Measurements from ENCODE around the gene OTUD6A.

OTUD6A gene

GRCh38 chrX:70087857-70088630 is 25.8 kb downstream of the OTUD6A start:
- H4K20me1 ChIP-seq (ENCODE audit: insufficient read depth, low read length) = no peaks in the 10 kb centered on the region
- H3K9me3 ChIP-seq (ENCODE audit: insufficient read depth, low read length) = no peaks in the 10 kb centered on the region
- no peaks in the 10 kb centered on the region for H3K79me2 ChIP-seq (ENCODE audit: low read length)
- TF ChIP-seq EZH2phosphoT487 (IDR thresholded peaks at IDR 0.05; ENCODE audit: low read depth) (no peak), CTCF (IDR thresholded peaks at IDR 0.05; ENCODE audit: low read depth, low read length) (no peak)
- H3K4me3 ChIP-seq (ENCODE audit: low read length) = no peak overlapping the region
- no peak overlapping the region for H3K4me2 ChIP-seq (ENCODE audit: low read length)
- no peaks in the 10 kb centered on the region for H3K36me3 ChIP-seq (replicated peaks; ENCODE audit: low read depth, low read length)
- H2AFZ ChIP-seq (ENCODE audit: low read depth, low read length) = no peak overlapping the region
- no peaks in the 10 kb centered on the region for H3K27me3 ChIP-seq (ENCODE audit: low read depth, low read length)
- no peaks in the 10 kb centered on the region for H3K4me1 ChIP-seq (ENCODE audit: low read length)
- H3K27ac ChIP-seq (ENCODE audit: low read length) = no peak overlapping the region
- no peak overlapping the region for H3K9ac ChIP-seq (ENCODE audit: low read length)

GRCh38 chrX:70088751-70089150 is 26.5 kb downstream of the OTUD6A start:
- Histone ChIP-seq H3K9me3 (ENCODE audit: insufficient read depth, low read length) (no peaks in the 10 kb centered on the region), H3K36me3 (replicated peaks; ENCODE audit: low read depth, low read length) (no peaks in the 10 kb centered on the region)

GRCh38 chrX:70089604-70090297 is 27.5 kb downstream of the OTUD6A start:
- Histone ChIP-seq H3K79me2 (ENCODE audit: low read length) (no peaks in the 10 kb centered on the region), H3K36me3 (replicated peaks; ENCODE audit: low read depth, low read length) (no peaks in the 10 kb centered on the region), H3K27me3 (ENCODE audit: low read depth, low read length) (no peaks in the 10 kb centered on the region), H3K4me3 (ENCODE audit: low read length) (no peak overlapping the region), H3K4me1 (ENCODE audit: low read length) (no peaks in the 10 kb centered on the region), H3K9me3 (ENCODE audit: insufficient read depth, low read length) (no peaks in the 10 kb centered on the region), H4K20me1 (ENCODE audit: insufficient read depth, low read length) (no peaks in the 10 kb centered on the region), H3K4me2 (ENCODE audit: low read length) (no peak overlapping the region), H2AFZ (ENCODE audit: low read depth, low read length) (no peak overlapping the region), H3K9ac (ENCODE audit: low read length) (no peak overlapping the region), H3K27ac (ENCODE audit: low read length) (no peak overlapping the region)
- TF ChIP-seq CTCF (IDR thresholded peaks at IDR 0.05; ENCODE audit: low read depth, low read length) (no peak), EZH2phosphoT487 (IDR thresholded peaks at IDR 0.05; ENCODE audit: low read depth) (no peak)

More at GRCh38 chrX:70088751-70089150, 26.5 kb downstream of the OTUD6A start:
- Histone ChIP-seq H3K4me2 (ENCODE audit: low read length) (no peak overlapping the region), H3K9ac (ENCODE audit: low read length) (no peak overlapping the region), H3K4me3 (ENCODE audit: low read length) (no peak overlapping the region), H2AFZ (ENCODE audit: low read depth, low read length) (no peak overlapping the region), H3K79me2 (ENCODE audit: low read length) (no peaks in the 10 kb centered on the region), H3K27me3 (ENCODE audit: low read depth, low read length) (no peaks in the 10 kb centered on the region), H4K20me1 (ENCODE audit: insufficient read depth, low read length) (no peaks in the 10 kb centered on the region), H3K4me1 (ENCODE audit: low read length) (no peaks in the 10 kb centered on the region), H3K27ac (ENCODE audit: low read length) (no peak overlapping the region)
- TF ChIP-seq CTCF (IDR thresholded peaks at IDR 0.05; ENCODE audit: low read depth, low read length) = no peak
- no peak for TF ChIP-seq EZH2phosphoT487 (IDR thresholded peaks at IDR 0.05; ENCODE audit: low read depth)

GRCh38 chrX:70092247-70092646 is 30.0 kb downstream of the OTUD6A start:
- H3K27me3 ChIP-seq (ENCODE audit: low read depth, low read length) = no peaks in the 10 kb centered on the region
- no peaks in the 10 kb centered on the region for H3K9me3 ChIP-seq (ENCODE audit: insufficient read depth, low read length)
- no peaks in the 10 kb centered on the region for H4K20me1 ChIP-seq (ENCODE audit: insufficient read depth, low read length)
- no peaks in the 10 kb centered on the region for H3K4me1 ChIP-seq (ENCODE audit: low read length)
- no peaks in the 10 kb centered on the region for H3K79me2 ChIP-seq (ENCODE audit: low read length)
- H3K4me3 ChIP-seq (ENCODE audit: low read length) = no peak overlapping the region
- H3K9ac ChIP-seq (ENCODE audit: low read length) = no peak overlapping the region
- no peak overlapping the region for H3K27ac ChIP-seq (ENCODE audit: low read length)
- no peak overlapping the region for H3K4me2 ChIP-seq (ENCODE audit: low read length)
- TF ChIP-seq CTCF (IDR thresholded peaks at IDR 0.05; ENCODE audit: low read depth, low read length) (no peak), EZH2phosphoT487 (IDR thresholded peaks at IDR 0.05; ENCODE audit: low read depth) (no peak)
- H2AFZ ChIP-seq (ENCODE audit: low read depth, low read length) = no peak overlapping the region
- no peaks in the 10 kb centered on the region for H3K36me3 ChIP-seq (replicated peaks; ENCODE audit: low read depth, low read length)
